GM12875 (cell line): ENCODE measurements around the gene MGAT4A.

Experiments
- H3K4me3 ChIP-seq: one replicate; pipeline ENCODE4 v1.5.1; 2011; ENCODE audit warnings: low read depth, low read length, control low read depth
- CTCF ChIP-seq: IDR thresholded peaks from 2 replicates; pipeline ENCODE4 v1.5.1; 2011; ENCODE audit warnings: low read depth, mild to moderate bottlenecking, control low read depth, inconsistent platforms, low read length, moderate library complexity, borderline replicate concordance; ENCODE audit not compliant: insufficient read depth

The MGAT4A gene

GRCh38 chr2:98731041-98731893 lies at the start of gene MGAT4A:
Gene MGAT4A (minus strand): TSS chr2:98731132. CDS start chr2:98726332, 4,800 bp downstream.
- no peak for TF ChIP-seq CTCF
- peak within 1 kb of the TSS; percentile 70 for H3K4me3 ChIP-seq

- no peak for TF ChIP-seq CTCF
- no peak overlapping the region for H3K4me3 ChIP-seq
These were observed 48.0 kb upstream of the MGAT4A start for GRCh38 chr2:98778741-98779483.

- TF ChIP-seq CTCF: no peak
These were observed 47.2 kb upstream of the MGAT4A start for GRCh38 chr2:98778151-98778550.

GRCh38 chr2:98777710-98778109 lies 46.8 kb upstream of the MGAT4A start:
- no peak overlapping the region for H3K4me3 ChIP-seq

More at GRCh38 chr2:98778151-98778550, 47.2 kb upstream of the MGAT4A start:
- H3K4me3 ChIP-seq: no peak overlapping the region

GRCh38 chr2:98777076-98777475 lies 46.1 kb upstream of the MGAT4A start:
- TF ChIP-seq CTCF: no peak
- H3K4me3 ChIP-seq: no peak overlapping the region

More at GRCh38 chr2:98777710-98778109, 46.8 kb upstream of the MGAT4A start:
- no peak for TF ChIP-seq CTCF

- H3K4me3 ChIP-seq: no peak overlapping the region
- no peak for TF ChIP-seq CTCF
These were observed 45.2 kb upstream of the MGAT4A start for GRCh38 chr2:98776136-98776535.
